AG10803 (cell line): ENCODE results near the gene TMEM200B.
"Not testable (repeated sequence)": the region's sequence is repeated elsewhere in the genome, so short reads cannot be mapped to it uniquely, and the experiment has no call there.

Experiments used
- DNase-seq: peaks from one replicate; pipeline ENCODE4 v3.0.0; 2010; ENCODE audit warnings: low read depth
- H3K4me3 ChIP-seq: 2 replicates; pipeline ENCODE4 v1.5.1; 2011; ENCODE audit warnings: mild to moderate bottlenecking, low read length, control low read depth
- CTCF ChIP-seq: conservative IDR thresholded peaks from 2 replicates; pipeline ENCODE4 v1.5.1; 2011; ENCODE audit warnings: mild to moderate bottlenecking, low read length, control low read depth, inconsistent platforms

The TMEM200B gene

GRCh38 chr1:29113413-29114117 is 10.1 kb downstream of the TMEM200B start:
- H3K4me3 ChIP-seq = no peak overlapping the region
- TF ChIP-seq CTCF = no peak
- DNase-seq = no peak

DNA sequence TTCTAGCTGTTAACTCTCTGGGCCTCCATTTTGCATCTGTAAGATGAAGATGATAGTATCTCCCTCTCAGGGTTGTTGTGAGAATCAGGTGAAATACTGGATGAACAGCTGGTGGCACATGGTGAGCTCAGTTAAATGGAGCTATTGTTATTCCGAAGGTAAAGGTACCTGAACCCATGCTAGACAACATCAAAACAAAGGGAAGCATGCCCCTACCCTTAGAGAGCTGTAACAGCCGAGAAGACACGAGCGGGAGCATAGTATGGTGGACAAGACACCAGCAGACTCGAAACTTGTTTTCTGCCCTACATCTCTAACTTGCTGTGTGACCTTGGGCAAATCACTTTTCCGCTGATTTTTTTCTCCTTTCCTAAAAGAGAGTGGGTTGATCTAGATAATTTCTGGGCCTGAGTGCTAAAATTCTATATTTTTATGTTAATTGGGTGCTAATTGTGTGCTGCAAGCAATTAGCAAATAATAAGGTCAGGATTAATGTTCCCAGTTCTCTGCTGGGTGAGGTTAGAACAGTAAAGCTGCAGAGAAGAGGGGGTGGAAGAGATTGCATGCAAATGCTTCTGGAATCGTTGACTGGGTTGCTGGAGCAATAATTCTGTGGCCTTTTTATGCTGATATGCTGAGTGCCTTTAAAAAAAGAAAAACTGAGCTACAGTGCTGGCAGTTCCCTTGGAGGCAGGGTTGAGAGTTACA is 10.8 kb downstream of the TMEM200B start:
- DNase-seq = no peak
- no peak overlapping the region for H3K4me3 ChIP-seq

GRCh38 chr1:29108041-29108440 is 15.7 kb downstream of the TMEM200B start:
- DNase-seq = not testable (repeated sequence)

More for the DNA sequence above, 10.8 kb downstream of the TMEM200B start:
- TF ChIP-seq CTCF = no peak

DNA sequence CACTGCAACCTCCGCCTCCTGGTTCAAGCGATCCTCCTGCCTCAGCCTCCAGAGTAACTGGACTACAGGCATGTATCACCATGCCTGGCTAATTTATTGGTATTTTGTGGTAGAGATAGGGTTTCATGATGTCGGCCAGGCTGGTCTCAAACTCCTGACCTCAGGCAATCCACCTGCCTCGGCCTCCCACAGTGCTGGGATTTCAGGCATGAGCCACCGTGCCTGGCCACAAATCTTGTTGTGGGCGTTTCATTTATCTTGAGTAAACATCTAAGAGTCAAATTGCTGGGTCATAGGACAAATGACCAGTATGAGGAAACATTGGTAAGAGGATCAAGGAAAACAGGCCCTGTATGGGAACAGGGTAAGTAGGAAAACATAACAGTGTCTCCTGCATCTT is 17.9 kb downstream of the TMEM200B start:
- no peak overlapping the region for H3K4me3 ChIP-seq
- DNase-seq = no peak
- no peak for TF ChIP-seq CTCF

More at GRCh38 chr1:29108041-29108440, 15.7 kb downstream of the TMEM200B start:
- H3K4me3 ChIP-seq = not testable (repeated sequence)

DNA sequence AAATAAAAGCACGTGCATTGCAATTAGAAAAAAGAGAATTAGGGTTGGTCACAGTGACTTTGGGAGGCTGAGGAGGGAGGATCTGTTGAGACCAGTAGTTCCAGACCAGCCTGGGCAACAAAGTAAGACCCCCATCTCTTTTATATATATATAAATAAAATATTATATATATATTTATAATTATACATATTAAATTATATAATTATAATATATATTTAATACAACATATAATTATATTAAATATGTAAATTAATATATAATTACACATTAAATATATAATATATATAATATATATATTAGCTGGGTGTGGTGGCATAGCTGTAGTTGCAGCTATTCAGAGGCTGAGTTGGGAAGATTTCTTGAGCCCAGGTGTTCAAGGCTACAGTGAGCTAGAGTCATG is 23.2 kb downstream of the TMEM200B start:
- DNase-seq = no peak
- TF ChIP-seq CTCF = no peak
- no peak overlapping the region for H3K4me3 ChIP-seq

- no peak overlapping the region for H3K4me3 ChIP-seq
- DNase-seq = no peak
- TF ChIP-seq CTCF = no peak
These were observed 24.4 kb downstream of the TMEM200B start for GRCh38 chr1:29099286-29099685.

DNA sequence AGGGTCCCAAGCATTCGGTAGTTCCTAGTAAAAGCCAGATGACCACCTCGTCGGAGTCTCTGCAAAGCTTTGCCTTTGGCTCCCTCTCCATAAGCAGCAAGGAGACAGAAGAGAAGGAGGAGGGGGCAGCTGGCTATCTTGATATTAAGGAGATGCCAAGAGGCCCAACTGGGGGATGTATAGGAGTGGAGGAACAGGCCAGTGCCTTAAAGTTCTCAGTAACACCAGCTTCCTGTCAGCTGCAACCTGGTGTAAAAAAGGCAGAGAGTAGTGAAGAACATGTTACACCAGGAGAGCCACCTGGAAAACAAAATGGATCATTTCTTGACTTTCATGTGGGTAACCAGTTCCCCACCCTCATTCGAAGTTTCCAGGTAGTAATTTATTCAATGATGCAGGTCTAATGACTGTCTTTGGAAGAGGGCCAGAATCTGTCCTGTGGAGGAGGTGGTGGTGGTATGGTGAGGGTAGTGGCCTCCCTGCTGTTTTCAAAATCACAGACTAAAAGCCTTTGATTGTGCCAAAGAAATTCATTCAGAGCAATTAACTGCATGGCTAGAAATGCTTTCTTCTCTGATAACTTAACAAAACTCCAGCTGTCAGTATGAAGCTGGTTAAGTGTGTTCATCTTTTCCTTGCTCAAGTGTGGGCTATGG is 27.3 kb downstream of the TMEM200B start:
- TF ChIP-seq CTCF = no peak
- DNase-seq = no peak
- no peak overlapping the region for H3K4me3 ChIP-seq
